SU-DHL-6 (cell line): ENCODE results near the gene DSCAML1.

ENCODE experiments used
- EZH2phosphoT487 ChIP-seq: fragments of 200-600 bp; sonication (generic), shearing (Covaris generic); conservative IDR thresholded peaks from 2 replicates; pipeline ENCODE4 v1.6.1; 2018; ENCODE audit warnings: mild to moderate bottlenecking, antibody characterized with exemption, low read length, moderate library complexity, mixed read lengths
- TF ChIP-seq, protein P1 (sequence below): fragments of 200-600 bp; sonication (generic); IDR thresholded peaks from one replicate; pipeline ENCODE4 v1.5.1; 2017; ENCODE audit warnings: antibody characterized with exemption, mild to moderate bottlenecking, low read length, moderate library complexity; ENCODE audit not compliant: insufficient read depth, poor library complexity, severe bottlenecking

DNA sequence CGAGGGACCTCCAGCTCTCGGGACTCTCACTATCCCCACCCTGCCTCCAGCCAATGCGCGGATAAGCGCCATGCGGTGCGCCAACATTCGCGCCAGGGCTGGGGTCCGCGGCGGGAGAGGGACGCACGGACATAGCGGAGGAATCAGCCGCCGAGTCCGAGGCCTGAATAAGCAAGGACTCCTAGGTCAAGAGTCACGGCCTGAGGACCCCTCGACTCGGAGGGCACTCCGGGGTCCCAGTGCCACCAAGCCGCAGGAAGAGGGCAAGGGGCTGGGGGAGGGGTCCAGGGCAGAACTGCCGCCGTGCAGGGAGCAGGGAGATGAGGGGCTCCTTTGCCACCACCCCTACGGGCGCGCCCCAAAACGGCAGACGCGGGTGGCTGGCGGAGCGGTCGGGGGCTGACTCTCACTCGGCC lies 552 bp downstream of the DSCAML1 start:
- TF ChIP-seq, protein P1, sequence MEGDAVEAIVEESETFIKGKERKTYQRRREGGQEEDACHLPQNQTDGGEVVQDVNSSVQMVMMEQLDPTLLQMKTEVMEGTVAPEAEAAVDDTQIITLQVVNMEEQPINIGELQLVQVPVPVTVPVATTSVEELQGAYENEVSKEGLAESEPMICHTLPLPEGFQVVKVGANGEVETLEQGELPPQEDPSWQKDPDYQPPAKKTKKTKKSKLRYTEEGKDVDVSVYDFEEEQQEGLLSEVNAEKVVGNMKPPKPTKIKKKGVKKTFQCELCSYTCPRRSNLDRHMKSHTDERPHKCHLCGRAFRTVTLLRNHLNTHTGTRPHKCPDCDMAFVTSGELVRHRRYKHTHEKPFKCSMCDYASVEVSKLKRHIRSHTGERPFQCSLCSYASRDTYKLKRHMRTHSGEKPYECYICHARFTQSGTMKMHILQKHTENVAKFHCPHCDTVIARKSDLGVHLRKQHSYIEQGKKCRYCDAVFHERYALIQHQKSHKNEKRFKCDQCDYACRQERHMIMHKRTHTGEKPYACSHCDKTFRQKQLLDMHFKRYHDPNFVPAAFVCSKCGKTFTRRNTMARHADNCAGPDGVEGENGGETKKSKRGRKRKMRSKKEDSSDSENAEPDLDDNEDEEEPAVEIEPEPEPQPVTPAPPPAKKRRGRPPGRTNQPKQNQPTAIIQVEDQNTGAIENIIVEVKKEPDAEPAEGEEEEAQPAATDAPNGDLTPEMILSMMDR = no peak
- TF ChIP-seq EZH2phosphoT487 = no peak
